Mesenteric fat pad (tissue), 1 donor: ENCODE results near the gene GDF10. TPM values are rescaled to one million over a fixed set of nuclear protein-coding genes. Genes with fewer than 3 reads are reported as not detected.

Experiments
- DNase-seq: peaks from one replicate; pipeline ENCODE4 v3.0.0-alpha.2; 2020; ENCODE audit warnings: low spot score
- total RNA-seq: library from RNA; stranded (reverse); fragmentation: NEBNext Ultra II Directional; extraction: Animal tissue kit (Norgen Biotek cat#: 25700); gene quantifications from one replicate; pipeline ENCODE4 v1.2.1, GENCODE V29; 2021
- donor health status: DM: yes; HTN: yes; CAD: no.

The GDF10 gene
- total RNA-seq, 1 donor from 2014 or later = 0.26 TPM

GRCh38 chr10:47350671-47351640, 51.0 kb downstream of the GDF10 start:
- DNase-seq = peak; percentile 82

DNA sequence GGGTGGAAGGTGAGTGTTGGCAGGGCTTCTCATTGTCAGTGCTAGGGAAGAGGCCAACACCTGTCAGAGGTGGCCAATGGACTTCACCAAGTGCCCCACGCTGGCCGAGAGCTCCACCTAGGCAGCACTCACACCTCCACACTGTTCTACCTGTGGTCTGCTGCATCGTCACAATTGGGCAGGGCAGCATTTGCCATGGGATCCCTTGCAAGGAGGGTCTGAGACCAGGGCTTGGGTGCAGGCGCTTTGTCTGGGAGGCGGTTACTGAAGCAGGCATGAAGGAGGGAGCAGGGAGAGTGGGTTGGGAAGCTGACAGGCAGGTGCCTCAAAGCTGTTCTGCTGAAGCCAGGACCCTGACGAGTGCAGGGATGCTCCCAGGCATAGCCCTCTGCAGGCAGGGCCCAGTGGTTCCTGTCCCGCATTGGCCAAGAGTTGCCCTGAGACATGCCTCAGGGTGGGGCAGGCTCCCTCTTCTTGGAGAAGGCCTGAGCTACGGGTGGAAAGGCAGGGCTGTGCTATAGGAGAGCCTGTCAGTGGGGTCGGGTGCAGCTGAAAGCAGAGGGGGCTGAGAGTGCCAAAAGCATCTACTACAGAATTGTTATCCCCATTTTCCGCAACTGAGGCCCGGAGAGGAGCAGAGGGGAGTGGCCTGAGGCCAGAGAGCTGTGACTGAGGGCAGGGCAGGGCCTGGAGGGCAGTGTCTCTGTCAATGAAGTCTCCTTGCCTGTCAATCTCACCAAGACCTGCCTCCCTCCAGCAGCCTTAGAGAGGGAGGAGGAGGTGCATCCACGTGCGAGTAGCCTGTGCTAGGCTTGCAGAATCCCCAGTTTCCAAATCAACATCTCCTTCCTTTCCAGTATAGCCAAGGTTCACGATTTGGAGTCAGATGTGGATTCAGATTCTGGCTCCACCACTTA, 52.2 kb downstream of the GDF10 start:
- DNase-seq = peak; percentile 83

DNA sequence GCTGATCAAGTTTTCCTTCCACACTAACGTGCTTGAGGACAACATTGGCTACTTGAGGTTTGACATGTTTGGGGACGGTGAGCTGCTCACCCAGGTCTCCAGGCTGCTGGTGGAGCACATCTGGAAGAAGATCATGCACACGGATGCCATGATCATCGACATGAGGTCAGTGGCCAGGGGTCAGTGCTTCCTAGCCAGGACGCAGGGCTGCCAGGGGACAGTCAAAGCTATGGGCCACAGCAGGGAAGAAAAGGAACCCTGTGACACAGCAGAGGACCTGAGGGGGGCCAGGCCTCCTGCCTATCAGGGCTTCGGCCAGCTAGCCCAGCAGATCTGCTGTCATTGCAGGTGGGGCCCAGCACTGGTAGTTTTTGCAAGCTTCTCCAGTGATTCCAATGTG, 53.4 kb downstream of the GDF10 start:
- peak; percentile 47 for DNase-seq

DNA sequence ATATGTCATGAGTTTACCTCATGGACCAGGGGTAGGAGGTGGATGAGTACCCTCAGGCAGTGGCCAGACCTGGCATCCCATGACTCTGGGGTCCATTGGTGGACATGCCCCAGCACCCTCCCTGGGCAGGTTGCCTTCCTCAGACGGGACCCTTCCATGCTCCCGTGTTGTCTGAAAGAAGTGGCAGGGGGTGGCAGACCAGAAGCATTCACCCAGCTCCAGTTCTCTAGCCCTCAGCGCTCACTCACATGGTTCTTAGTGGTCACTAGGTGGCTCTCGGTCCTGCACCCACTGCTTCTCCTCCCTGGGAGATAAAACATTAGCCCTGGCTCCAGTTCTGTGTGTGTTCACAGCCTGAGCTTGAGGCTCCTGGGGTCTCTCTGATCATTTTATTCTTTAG, 54.2 kb downstream of the GDF10 start:
- DNase-seq = peak; percentile 75

GRCh38 chr10:47354900-47355299, 54.9 kb downstream of the GDF10 start:
- DNase-seq = no peak

- peak; percentile 81 for DNase-seq
Observed at GRCh38 chr10:47356708-47357107, 56.7 kb downstream of the GDF10 start.

DNA sequence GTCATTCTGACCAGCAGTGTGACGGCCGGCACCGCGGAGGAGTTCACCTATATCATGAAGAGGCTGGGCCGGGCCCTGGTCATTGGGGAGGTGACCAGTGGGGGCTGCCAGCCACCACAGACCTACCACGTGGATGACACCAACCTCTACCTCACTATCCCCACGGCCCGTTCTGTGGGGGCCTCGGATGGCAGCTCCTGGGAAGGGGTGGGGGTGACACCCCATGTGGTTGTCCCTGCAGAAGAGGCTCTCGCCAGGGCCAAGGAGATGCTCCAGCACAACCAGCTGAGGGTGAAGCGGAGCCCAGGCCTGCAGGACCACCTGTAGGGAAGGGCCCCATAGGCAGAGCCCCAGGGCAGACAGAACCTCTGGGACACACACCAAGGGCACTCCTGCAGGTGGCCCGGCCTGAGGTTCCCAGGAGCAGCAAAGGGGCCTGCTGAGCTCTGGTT, 57.2 kb downstream of the GDF10 start:
- no peak for DNase-seq

DNA sequence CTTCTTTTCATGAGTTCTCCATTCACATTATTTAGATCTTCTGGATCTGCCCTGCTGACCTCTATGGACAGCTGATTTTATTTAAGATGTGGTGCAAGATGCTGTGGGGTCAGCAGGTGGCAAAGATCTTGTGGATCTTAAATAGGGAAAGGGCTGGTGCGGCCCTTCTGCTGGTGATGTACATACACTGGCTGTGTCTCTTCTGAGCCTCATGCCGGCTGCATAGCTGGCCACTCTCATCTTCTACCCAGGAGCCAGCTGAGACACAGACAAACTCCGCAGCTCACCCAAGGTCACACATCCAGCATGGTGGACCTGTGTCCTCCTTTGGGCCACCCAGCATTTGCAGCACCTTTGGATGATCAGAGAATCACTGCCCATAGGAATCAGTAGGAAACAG, 57.9 kb downstream of the GDF10 start:
- peak; percentile 67 for DNase-seq

- peak; percentile 81 for DNase-seq
Observed at GRCh38 chr10:47358457-47358856, 58.5 kb downstream of the GDF10 start.

GRCh38 chr10:47359101-47359500, 59.1 kb downstream of the GDF10 start:
- DNase-seq = peak; percentile 8

GRCh38 chr10:47359626-47360418, 59.8 kb downstream of the GDF10 start:
- peak; percentile 80 for DNase-seq

DNA sequence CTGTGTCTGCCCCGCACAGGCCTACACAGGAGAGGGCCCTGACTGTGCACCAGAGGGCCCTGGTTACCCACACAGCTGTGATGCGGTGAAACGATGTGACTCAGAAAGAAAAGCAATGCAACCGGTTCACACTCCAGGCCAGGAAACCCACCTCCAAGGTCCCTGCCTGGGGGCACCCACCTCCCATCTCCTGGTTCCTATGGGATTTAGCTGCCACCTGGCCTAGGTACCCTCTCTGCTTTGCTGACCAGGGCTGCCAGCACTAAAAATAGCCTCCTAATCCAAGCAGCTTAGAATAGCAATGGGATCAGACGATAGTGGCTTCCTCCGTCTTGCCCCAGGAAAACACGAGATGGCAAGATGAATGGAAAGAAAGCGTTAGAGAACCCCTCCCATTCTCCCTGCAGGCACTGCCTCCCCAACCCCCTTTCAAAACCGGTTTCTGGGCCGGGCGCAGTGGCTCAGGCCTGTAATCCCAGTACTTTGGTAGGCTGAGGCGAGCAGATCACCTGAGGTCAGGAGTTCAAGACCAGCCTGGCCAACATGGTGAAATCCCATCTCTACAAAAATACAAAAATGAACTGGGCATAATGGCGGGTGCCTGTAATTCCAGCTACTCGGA, 60.5 kb downstream of the GDF10 start:
- peak; percentile 76 for DNase-seq

DNA sequence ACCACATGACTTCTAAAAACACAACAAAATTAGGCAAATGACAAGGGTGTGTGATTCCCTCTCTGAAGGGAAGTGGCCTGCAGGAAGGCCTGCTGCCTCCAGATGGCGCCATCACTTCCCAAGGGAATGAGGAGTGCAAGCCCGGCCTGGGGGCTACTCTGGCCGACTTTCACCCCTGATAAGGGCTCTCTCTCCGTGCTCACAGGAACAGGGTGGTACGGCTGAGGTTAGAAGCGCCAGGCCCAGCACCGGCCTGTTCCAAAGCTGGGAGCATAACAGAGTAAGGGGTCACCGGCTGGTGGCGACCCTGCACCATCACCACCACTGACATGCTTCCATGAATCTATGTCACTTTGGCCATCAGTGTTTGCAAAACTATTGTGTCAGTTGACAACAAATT, 61.3 kb downstream of the GDF10 start:
- peak; percentile 87 for DNase-seq

- DNase-seq = peak; percentile 28
Observed at GRCh38 chr10:47362199-47362598, 62.2 kb downstream of the GDF10 start.

Other genes with a start within 250 kb of the GDF10 start
- gene GDF2, start 22.3 kb downstream of the GDF10 start, total RNA-seq = not detected
- not detected for gene RBP3, start 48.2 kb downstream of the GDF10 start, total RNA-seq
- 0.10 TPM for gene ZNF488, start 84.1 kb downstream of the GDF10 start, total RNA-seq
- not detected for gene ANXA8, start 183.9 kb downstream of the GDF10 start, total RNA-seq
- not detected for gene FAM25G, start 191.5 kb downstream of the GDF10 start, total RNA-seq
- gene AGAP9, start 223.4 kb downstream of the GDF10 start, total RNA-seq = 4.7 TPM